GM12892 (cell line): ENCODE results near the gene C14orf93.

Experiments used
- POLR2A ChIP-seq: IDR thresholded peaks from 2 replicates; pipeline ENCODE4 v1.6.1; 2011; ENCODE audit warnings: low read depth, low read length, control low read depth
- TAF1 ChIP-seq: IDR thresholded peaks from 2 replicates; pipeline ENCODE4 v1.6.1; 2011; ENCODE audit warnings: low read depth, mild to moderate bottlenecking, control low read depth, low read length, borderline replicate concordance

DNA sequence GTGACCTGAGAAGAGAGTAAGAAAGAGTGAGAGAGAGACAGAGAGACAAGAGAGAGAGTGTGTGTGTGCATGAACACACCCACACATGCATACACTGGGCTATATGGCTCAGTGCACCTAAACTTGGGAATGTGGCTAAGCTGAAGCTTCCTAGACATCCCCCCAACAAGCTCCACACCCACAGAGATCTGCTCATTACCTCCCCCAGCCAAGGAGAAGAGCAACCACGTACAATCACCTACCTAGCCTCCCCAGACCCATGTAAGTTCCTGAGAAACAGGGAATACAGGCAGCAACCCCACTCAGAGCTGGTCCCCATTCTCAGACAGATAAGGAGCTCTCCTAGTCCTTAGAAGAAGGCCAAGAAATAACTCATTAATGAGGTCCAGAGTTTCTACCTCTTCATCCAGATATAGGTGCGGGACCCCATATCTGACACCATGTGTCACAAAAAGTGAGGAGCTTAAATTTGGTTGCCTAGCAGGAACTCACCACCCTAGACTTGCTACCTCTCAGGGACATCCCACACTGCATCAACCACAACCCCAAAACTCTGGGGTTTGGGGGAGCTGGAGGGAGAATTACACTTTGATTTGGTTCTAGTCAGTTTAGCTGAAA is 37.5 kb downstream of the C14orf93 start:
- TF ChIP-seq TAF1, result no peak
- no peak for TF ChIP-seq POLR2A
